ENCODE results near the gene ASIC1. TPM values are rescaled to one million over a fixed set of nuclear protein-coding genes. Genes with fewer than 3 reads are reported as not detected.

The ASIC1 gene
- total and polyA plus RNA-seq, 12 donors, result 0.47 to 1.3 (median 0.79) TPM; not detected in 1

DNA sequence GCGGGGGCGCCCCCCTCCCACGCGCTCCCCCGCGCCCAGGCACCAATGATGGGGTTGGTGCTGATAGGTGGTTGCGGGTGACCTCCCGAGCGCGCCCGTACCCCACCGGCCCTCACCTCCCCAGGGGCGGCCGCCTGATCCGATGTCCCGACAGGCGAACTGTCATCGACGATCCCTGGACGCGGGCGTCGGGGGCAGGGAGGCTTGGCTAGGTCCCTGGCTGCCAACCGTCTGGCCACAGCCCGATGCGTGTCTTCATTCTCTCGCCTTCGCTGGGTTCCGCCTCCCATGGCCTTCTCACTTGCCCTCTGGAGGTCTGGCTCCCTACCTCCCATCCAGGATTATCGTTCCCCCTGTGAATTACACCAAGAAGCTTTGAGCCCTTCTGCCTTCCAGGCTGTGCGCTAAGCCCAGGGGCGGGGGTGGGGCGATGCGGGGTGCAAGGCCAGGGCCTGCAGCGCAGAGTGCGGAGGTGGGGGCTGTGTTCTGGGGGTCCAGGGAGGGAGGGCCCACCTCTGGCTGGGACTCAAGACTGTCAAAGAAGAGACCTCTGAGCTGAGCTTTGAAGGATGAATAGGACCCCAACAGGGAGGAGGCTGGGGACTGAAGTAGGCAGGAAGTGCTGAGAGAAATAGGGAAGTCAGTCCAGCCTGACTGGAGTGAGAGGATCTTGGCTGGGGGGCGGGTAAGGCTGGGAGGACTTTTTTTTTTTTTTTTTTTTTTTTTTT is 24.4 kb upstream of the ASIC1 start:
- H3K36me3 ChIP-seq (replicated peaks in 1 of 2), result no peaks in the 10 kb centered on the region
- H3K4me3 ChIP-seq, result peak overlapping the region in 2 of 4 donors; percentile 2 to 52
- peaks cover 5% of the 10 kb centered on the region for H3K27me3 ChIP-seq
- TF ChIP-seq POLR2A (IDR thresholded peaks at IDR 0.05), result no peak
- TF ChIP-seq, protein P1, sequence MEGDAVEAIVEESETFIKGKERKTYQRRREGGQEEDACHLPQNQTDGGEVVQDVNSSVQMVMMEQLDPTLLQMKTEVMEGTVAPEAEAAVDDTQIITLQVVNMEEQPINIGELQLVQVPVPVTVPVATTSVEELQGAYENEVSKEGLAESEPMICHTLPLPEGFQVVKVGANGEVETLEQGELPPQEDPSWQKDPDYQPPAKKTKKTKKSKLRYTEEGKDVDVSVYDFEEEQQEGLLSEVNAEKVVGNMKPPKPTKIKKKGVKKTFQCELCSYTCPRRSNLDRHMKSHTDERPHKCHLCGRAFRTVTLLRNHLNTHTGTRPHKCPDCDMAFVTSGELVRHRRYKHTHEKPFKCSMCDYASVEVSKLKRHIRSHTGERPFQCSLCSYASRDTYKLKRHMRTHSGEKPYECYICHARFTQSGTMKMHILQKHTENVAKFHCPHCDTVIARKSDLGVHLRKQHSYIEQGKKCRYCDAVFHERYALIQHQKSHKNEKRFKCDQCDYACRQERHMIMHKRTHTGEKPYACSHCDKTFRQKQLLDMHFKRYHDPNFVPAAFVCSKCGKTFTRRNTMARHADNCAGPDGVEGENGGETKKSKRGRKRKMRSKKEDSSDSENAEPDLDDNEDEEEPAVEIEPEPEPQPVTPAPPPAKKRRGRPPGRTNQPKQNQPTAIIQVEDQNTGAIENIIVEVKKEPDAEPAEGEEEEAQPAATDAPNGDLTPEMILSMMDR (IDR thresholded peaks at IDR 0.05), result no peak
- H3K4me1 ChIP-seq (replicated peaks in 1 of 2), result no peaks in the 10 kb centered on the region
- DNase-seq, result peak in 4 of 7 donors; percentile 23 to 42 (median 31)
- H3K9me3 ChIP-seq (replicated peaks in 1 of 3), result no peaks in the 10 kb centered on the region
- intact Hi-C loops (cut with DNase I), result no loop called here
- WGBS, 4 donors, result 9 to 25% (median 15%) methylated on average over 8 to 37 of the region's 37 CpGs
- H3K27ac ChIP-seq, result peak overlapping the region in 1 of 5 donors; percentile 65

DNA sequence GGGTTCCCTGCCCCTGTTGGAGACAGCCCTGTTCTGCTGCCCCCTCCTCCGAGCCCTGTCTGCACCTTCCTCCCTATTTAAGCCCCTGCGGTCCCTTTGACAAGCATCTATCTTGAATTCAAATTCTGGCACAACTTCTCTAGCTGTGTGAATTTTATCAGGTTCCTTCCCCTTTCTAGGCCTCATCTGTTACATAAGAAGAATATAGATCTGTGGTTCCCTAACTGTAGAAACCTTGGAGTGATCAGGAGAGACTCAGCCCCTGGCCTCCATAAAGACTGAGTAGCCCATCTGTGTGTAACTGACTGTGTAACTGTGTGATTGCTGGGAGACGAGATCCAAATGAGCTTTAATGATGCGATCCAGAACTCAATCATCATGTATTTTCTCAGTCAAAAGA is 19.1 kb upstream of the ASIC1 start:
- Histone ChIP-seq H3K4me1 (replicated peaks in 1 of 2) (no peaks in the 10 kb centered on the region), H3K27me3 (no peaks in the 10 kb centered on the region), H3K4me3 (no peak overlapping the region), H3K36me3 (replicated peaks in 1 of 2) (no peaks in the 10 kb centered on the region), H3K27ac (no peak overlapping the region), H3K9me3 (replicated peaks in 1 of 3) (no peaks in the 10 kb centered on the region)
- DNase-seq, result no peak
- no peak for TF ChIP-seq POLR2A (IDR thresholded peaks at IDR 0.05)
- TF ChIP-seq, protein P1 (IDR thresholded peaks at IDR 0.05), result no peak
- intact Hi-C loops (cut with DNase I), result no loop called here
- 80 to 87% (median 84%) methylated on average over 4 of the region's 4 CpGs for WGBS, 4 donors

DNA sequence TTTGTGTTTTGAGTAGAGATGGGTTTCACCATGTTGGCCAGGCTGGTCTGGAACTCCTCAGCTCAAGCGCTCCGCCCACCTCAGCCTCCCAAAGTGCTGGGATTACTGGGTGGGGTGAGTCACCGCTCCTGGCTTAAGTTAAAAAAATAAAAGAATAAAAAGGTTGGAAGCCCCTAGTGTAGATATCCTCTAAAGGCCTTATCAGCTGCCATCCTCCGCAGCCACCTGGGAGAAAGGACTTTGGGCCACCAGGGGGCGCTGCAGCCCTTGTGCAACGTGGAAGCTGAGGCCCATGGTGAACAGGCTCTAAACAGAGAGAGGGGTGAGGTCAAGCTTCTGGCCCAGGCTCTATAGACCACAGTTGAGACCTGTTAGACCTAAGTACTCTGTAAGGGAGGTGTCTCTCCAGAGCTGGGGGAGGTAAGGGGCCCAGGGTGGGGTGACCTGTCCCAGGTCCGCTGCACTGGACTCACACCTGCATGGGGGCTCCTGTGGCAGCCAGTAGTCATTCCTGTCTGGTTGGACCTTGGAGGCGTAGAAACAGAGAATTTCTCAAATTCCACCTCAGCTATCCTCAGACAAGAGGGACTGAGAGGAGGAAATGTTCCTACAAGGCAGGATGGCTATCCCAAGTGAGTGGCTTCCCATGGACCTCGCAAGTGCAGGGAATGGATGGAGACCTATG is 18.1 kb upstream of the ASIC1 start:
- Histone ChIP-seq H3K27me3 (no peaks in the 10 kb centered on the region), H3K4me3 (no peak overlapping the region), H3K27ac (no peak overlapping the region), H3K9me3 (replicated peaks in 1 of 3) (no peaks in the 10 kb centered on the region), H3K36me3 (replicated peaks in 1 of 2) (no peaks in the 10 kb centered on the region), H3K4me1 (replicated peaks in 1 of 2) (no peaks in the 10 kb centered on the region)
- intact Hi-C loops (cut with DNase I), result no loop called here
- no peak for TF ChIP-seq POLR2A (IDR thresholded peaks at IDR 0.05)
- TF ChIP-seq, protein P1 (IDR thresholded peaks at IDR 0.05), result peak; percentile 77 to 90 (median 85)
- DNase-seq, result peak; percentile 78 to 92 (median 86)
- WGBS, 4 donors, result 41 to 46% (median 45%) methylated on average over 8 to 9 of the region's 9 CpGs

DNA sequence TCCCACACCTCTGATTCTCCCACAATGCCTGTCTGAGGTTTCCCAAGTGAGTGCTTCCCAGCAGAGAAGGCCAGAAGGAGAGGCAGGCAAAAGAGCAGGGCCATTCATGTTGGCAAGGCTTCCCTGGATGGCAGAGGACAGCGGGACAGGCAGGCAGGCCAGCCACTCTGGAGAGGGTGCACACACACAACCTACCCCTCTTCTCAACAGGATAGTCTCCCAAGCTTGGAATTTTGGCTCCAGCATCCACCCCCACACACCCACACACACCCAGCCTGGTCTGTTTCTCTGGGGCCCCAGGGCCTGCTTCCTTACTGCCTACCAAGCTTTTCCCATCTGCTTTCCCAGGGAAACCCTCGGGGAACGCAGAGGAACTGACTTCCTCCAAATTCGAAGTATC is 16.7 kb upstream of the ASIC1 start:
- Histone ChIP-seq H3K27me3 (no peaks in the 10 kb centered on the region), H3K4me3 (no peak overlapping the region), H3K9me3 (replicated peaks in 1 of 3) (no peaks in the 10 kb centered on the region), H3K4me1 (replicated peaks in 1 of 2) (no peaks in the 10 kb centered on the region), H3K27ac (no peak overlapping the region), H3K36me3 (replicated peaks in 1 of 2) (no peaks in the 10 kb centered on the region)
- intact Hi-C loops (cut with DNase I), result no loop called here
- TF ChIP-seq, protein P1 (IDR thresholded peaks at IDR 0.05), result no peak
- no peak for TF ChIP-seq POLR2A (IDR thresholded peaks at IDR 0.05)
- 71 to 80% (median 77%) methylated on average over 4 of the region's 4 CpGs for WGBS, 4 donors
- no peak for DNase-seq

All from adrenal gland (tissue), 12 donors.